ENCODE data around the gene ABCC3. TPM values are rescaled to one million over a fixed set of nuclear protein-coding genes. Genes with fewer than 3 reads are reported as not detected.
A peak's percentile ranks its signal among the peaks of the same experiment; 100 is the strongest.

Gene ABCC3
- total RNA-seq, 4 donors from 2014 or later, result 190 to 683 (median 305) TPM

GRCh38 chr17:50663812-50664374, 29.2 kb downstream of the ABCC3 start:
- DNase-seq, result peak in 2 of 3 donors; percentile 64 to 74
- Histone ChIP-seq H3K36me3 (no peaks in the 10 kb centered on the region), H3K9me3 (no peaks in the 10 kb centered on the region), H3K4me3 (no peak overlapping the region), H3K27ac (peak overlapping the region in 1 of 4 donors; percentile 25), H3K4me1 (peaks cover 0 to 56% (median 9%) of the 10 kb centered on the region in 4 donors), H3K27me3 (no peaks in the 10 kb centered on the region)
- TF ChIP-seq POLR2A (IDR thresholded peaks at IDR 0.05), result no peak
- TF ChIP-seq, protein P1, sequence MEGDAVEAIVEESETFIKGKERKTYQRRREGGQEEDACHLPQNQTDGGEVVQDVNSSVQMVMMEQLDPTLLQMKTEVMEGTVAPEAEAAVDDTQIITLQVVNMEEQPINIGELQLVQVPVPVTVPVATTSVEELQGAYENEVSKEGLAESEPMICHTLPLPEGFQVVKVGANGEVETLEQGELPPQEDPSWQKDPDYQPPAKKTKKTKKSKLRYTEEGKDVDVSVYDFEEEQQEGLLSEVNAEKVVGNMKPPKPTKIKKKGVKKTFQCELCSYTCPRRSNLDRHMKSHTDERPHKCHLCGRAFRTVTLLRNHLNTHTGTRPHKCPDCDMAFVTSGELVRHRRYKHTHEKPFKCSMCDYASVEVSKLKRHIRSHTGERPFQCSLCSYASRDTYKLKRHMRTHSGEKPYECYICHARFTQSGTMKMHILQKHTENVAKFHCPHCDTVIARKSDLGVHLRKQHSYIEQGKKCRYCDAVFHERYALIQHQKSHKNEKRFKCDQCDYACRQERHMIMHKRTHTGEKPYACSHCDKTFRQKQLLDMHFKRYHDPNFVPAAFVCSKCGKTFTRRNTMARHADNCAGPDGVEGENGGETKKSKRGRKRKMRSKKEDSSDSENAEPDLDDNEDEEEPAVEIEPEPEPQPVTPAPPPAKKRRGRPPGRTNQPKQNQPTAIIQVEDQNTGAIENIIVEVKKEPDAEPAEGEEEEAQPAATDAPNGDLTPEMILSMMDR (IDR thresholded peaks at IDR 0.05), result no peak

- DNase-seq, result no peak
- Histone ChIP-seq H3K4me1 (peaks cover 0 to 47% (median 7%) of the 10 kb centered on the region in 4 donors), H3K27me3 (no peaks in the 10 kb centered on the region), H3K9me3 (no peaks in the 10 kb centered on the region), H3K27ac (no peak overlapping the region), H3K36me3 (peaks cover 0 to 4% (median 0%) of the 10 kb centered on the region in 3 donors), H3K4me3 (no peak overlapping the region)
- no peak for TF ChIP-seq POLR2A (IDR thresholded peaks at IDR 0.05)
- TF ChIP-seq, protein P1 (IDR thresholded peaks at IDR 0.05), result no peak
Measured at GRCh38 chr17:50664788-50665458, 30.2 kb downstream of the ABCC3 start.

GRCh38 chr17:50665838-50666237, 31.2 kb downstream of the ABCC3 start:
- Histone ChIP-seq H3K27ac (no peak overlapping the region), H3K27me3 (no peaks in the 10 kb centered on the region), H3K4me3 (no peak overlapping the region), H3K4me1 (peaks cover 0 to 38% (median 3%) of the 10 kb centered on the region in 4 donors), H3K9me3 (no peaks in the 10 kb centered on the region), H3K36me3 (peaks cover 0 to 9% (median 0%) of the 10 kb centered on the region in 3 donors)
- TF ChIP-seq, protein P1 (IDR thresholded peaks at IDR 0.05), result no peak
- TF ChIP-seq POLR2A (IDR thresholded peaks at IDR 0.05), result no peak
- no peak for DNase-seq

DNA sequence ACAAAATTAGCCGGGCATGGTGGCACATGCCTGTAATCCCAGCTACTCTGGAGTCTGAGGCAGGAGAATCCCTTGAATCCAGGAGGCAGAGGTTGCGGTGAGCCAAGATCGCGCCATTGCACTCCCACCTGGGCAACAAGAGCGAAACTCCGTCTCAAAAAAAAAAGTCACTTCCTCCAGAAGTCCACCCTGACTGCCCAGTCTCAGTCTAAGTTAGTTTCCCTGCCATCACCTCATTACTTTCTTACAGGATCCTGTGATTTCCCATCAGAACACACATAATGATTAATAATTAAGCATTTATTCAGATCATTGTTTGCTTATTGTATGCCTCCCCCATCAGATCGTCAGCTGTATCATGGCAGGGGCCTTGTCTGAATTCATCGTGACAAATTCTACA, 31.6 kb downstream of the ABCC3 start:
- no peak overlapping the region for H3K4me3 ChIP-seq
- H3K27me3 ChIP-seq, result no peaks in the 10 kb centered on the region
- H3K4me1 ChIP-seq, result peaks cover 0 to 34% (median under 1%) of the 10 kb centered on the region in 4 donors
- peaks cover 0 to 9% (median 0%) of the 10 kb centered on the region in 3 donors for H3K36me3 ChIP-seq
- no peak overlapping the region for H3K27ac ChIP-seq
- DNase-seq, result no peak
- TF ChIP-seq, protein P1 (IDR thresholded peaks at IDR 0.05), result no peak
- TF ChIP-seq POLR2A (IDR thresholded peaks at IDR 0.05), result no peak
- H3K9me3 ChIP-seq, result no peaks in the 10 kb centered on the region

DNA sequence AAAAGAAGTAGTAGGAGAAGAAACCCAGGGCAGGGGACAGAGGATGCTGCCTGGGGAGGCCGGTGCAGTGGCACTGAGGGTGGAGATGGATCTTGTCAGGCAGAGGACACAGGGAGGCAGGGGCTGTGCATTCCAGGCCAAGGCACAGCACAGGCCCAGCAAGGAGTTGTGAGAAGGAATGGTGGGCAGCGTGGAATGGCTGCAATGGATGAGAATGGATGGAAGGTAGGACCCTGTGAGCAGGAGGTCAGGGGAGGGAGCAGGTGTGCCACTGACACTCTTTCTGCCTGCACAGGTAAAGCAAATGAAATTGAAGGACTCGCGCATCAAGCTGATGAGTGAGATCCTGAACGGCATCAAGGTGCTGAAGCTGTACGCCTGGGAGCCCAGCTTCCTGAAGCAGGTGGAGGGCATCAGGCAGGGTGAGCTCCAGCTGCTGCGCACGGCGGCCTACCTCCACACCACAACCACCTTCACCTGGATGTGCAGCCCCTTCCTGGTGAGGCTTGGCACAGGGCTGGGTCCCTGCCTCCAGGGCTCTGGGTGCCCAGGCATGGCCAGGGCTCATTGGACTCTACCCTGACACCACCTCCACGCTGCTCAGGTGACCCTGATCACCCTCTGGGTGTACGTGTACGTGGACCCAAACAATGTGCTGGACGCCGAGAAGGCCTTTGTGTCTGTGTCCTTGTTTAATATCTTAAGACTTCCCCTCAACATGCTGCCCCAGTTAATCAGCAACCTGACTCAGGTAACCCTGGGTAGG, 32.8 kb downstream of the ABCC3 start:
- H3K9me3 ChIP-seq, result no peaks in the 10 kb centered on the region
- peaks cover 0 to 24% (median 0%) of the 10 kb centered on the region in 4 donors for H3K4me1 ChIP-seq
- no peak overlapping the region for H3K4me3 ChIP-seq
- no peaks in the 10 kb centered on the region for H3K27me3 ChIP-seq
- peak in 1 of 3 donors; percentile 37 for DNase-seq
- H3K27ac ChIP-seq, result peak overlapping the region in 1 of 4 donors; percentile 12
- H3K36me3 ChIP-seq, result peaks cover 0 to 9% (median 0%) of the 10 kb centered on the region in 3 donors
- no peak for TF ChIP-seq POLR2A (IDR thresholded peaks at IDR 0.05)
- TF ChIP-seq, protein P1 (IDR thresholded peaks at IDR 0.05), result no peak

All from Peyer's patch (tissue), 4 donors.